Measurements from ENCODE around the gene ABHD13. TPM values are rescaled to one million over a fixed set of nuclear protein-coding genes. Genes with fewer than 3 reads are reported as not detected.

The ABHD13 gene
- total RNA-seq: 2.7 and 5.0 TPM in 2 replicates

GRCh38 chr13:108218044-108218974, at the start of gene ABHD13:
TSS of gene ABHD13 (plus strand) at chr13:108218392. CDS start at chr13:108229219, 10,827 bp downstream.

GRCh38 chr13:108215436-108215835, 2.8 kb upstream of the ABHD13 start, which contains the start of gene LIG4:
TSS of gene LIG4 (minus strand) at chr13:108215536. CDS start at chr13:108211268, 4,268 bp downstream.

GRCh38 chr13:108269601-108270328, 51.6 kb downstream of the ABHD13 start, which contains the start of gene TNFSF13B:
TSS of gene TNFSF13B (plus strand) at chr13:108269718. CDS start at chr13:108269896, 178 bp downstream.

Other genes with a start within 250 kb of the ABHD13 start
- 3.4 and 5.2 TPM in 2 replicates for gene LIG4, start 2.9 kb upstream of the ABHD13 start, total RNA-seq
- 4.9 and 5.5 TPM in 2 replicates for gene TNFSF13B, start 51.3 kb downstream of the ABHD13 start, total RNA-seq

All from bronchial smooth muscle cell (primary cell).